K562 (cell line): ENCODE data around the gene AP3B2. TPM values are rescaled to one million over a fixed set of nuclear protein-coding genes. Genes with fewer than 3 reads are reported as not detected.

Experiments used
- ATAC-seq: fragments of 200-7000 bp; cut with Tn5 transposase; 3 replicates; pipeline ENCODE4 v1.9.1; 2020; ENCODE audit warnings: moderate library complexity
- BruUV-seq: library from RNA; stranded (reverse); fragments of 400-500 nt; replicated peaks from 2 replicates; lab custom pipeline; 2021; lab: Mats Ljungman, UMichigan
- CTCF ChIA-PET: fragments of 300-600 bp; formaldehyde crosslinking; extraction: SDS; loops from one replicate; lab custom pipeline; 2021; ENCODE audit warnings: low intra/inter-chr PET ratio; lab: Yijun Ruan, JAX
- POLR2A ChIA-PET: fragments of 300-600, 350-650 bp; sonication (Branson Sonifier 250); formaldehyde crosslinking; extraction: SDS; loops from one replicate; lab custom pipeline; 2021; ENCODE audit warnings: antibody characterized with exemption, inconsistent platforms; lab: Yijun Ruan, JAX
- DNase-seq, 4 experiments: peaks; one replicate each; pipeline versions ENCODE4 v3.0.0 to v3.0.0-alpha.2; 2011 to 2018; ENCODE audit warnings: low spot score in 3 of 4, mixed read lengths in 3 of 4; ENCODE audit errors: extremely low read depth in 1 of 4
- FAIRE-seq: peaks from 2 replicates; lab custom pipeline; 2011; peaks lifted over from hg19 to GRCh38; lab: Jason Lieb, UNC
- H2AFZ ChIP-seq: 2 replicates; pipeline ENCODE4 v1.6.0; 2011; ENCODE audit warnings: low read depth, low read length, control low read depth, inconsistent platforms
- H3K27ac ChIP-seq: fragments of 200-600 bp; 3 replicates; pipeline ENCODE4 v1.8.0; 2011; ENCODE audit warnings: low read depth, mild to moderate bottlenecking, control low read depth, inconsistent platforms, low read length, moderate library complexity, mixed read lengths; ENCODE audit errors: extremely low read depth
- H3K27me3 ChIP-seq, 2 experiments: fragments of 300-600 bp in 1 of 2; 2 replicates in 1 of 2; 3 replicates in 1 of 2; pipeline versions ENCODE4 v1.6.0 to v1.8.0; 2011; ENCODE audit warnings: inconsistent platforms in 2 of 2, low read length in 2 of 2, mild to moderate bottlenecking in 1 of 2, mixed read lengths in 1 of 2, moderate library complexity in 1 of 2; ENCODE audit not compliant: control insufficient read depth in 2 of 2, insufficient read depth in 2 of 2
- H3K36me3 ChIP-seq: fragments of 300-600 bp; 3 replicates; pipeline ENCODE4 v1.8.0; 2011; ENCODE audit warnings: mild to moderate bottlenecking, low read length, inconsistent platforms; ENCODE audit not compliant: control insufficient read depth, insufficient read depth
- H3K4me1 ChIP-seq, 2 experiments: fragments of 200-600 bp in 1 of 2; replicated peaks in 1 of 2; 2 replicates in 1 of 2; 3 replicates in 1 of 2; pipeline versions ENCODE4 v1.5.1 to v1.8.0; 2011; ENCODE audit warnings: inconsistent platforms in 2 of 2, low read length in 2 of 2, mild to moderate bottlenecking in 1 of 2, mixed read lengths in 1 of 2, moderate library complexity in 1 of 2; ENCODE audit not compliant: control insufficient read depth in 2 of 2, insufficient read depth in 2 of 2
- H3K4me2 ChIP-seq: 2 replicates; pipeline ENCODE4 v1.6.1; 2011; ENCODE audit warnings: low read length, control low read depth, inconsistent platforms, mixed read lengths; ENCODE audit not compliant: insufficient read depth
- H3K4me3 ChIP-seq: fragments of 200-600 bp; sonication (generic), shearing (Covaris generic); 2 replicates; pipeline ENCODE4 v1.5.1; 2016; ENCODE audit warnings: control low read depth, inconsistent platforms
- H3K79me2 ChIP-seq: fragments of 200-600 bp; 3 replicates; pipeline ENCODE4 v1.8.0; 2011; ENCODE audit warnings: low read length, inconsistent platforms; ENCODE audit not compliant: control insufficient read depth, insufficient read depth
- H3K9ac ChIP-seq, 2 experiments: 2 replicates each; pipeline versions ENCODE4 v1.6.0 to v1.6.1; 2011; ENCODE audit warnings: low read depth in 2 of 2, low read length in 2 of 2, control low read depth in 1 of 2, inconsistent platforms in 1 of 2, mild to moderate bottlenecking in 1 of 2, mixed read lengths in 1 of 2; ENCODE audit not compliant: insufficient read depth in 1 of 2
- H3K9me1 ChIP-seq: one replicate; pipeline ENCODE4 v1.6.0; 2011; ENCODE audit warnings: inconsistent platforms, mild to moderate bottlenecking, low read length, moderate library complexity; ENCODE audit not compliant: control insufficient read depth, insufficient read depth
- H3K9me3 ChIP-seq: replicated peaks from 2 replicates; pipeline ENCODE4 v1.5.1; 2011; ENCODE audit warnings: low read depth, low read length, inconsistent platforms; ENCODE audit not compliant: control insufficient read depth, insufficient read depth
- H4K20me1 ChIP-seq: replicated peaks from 2 replicates; pipeline ENCODE4 v1.6.1; 2011; ENCODE audit warnings: low read length, inconsistent platforms, mixed read lengths; ENCODE audit not compliant: control insufficient read depth, insufficient read depth
- AFF1 ChIP-seq, 2 experiments: fragments of 450-650 bp; IDR thresholded peaks; 2 replicates each; pipeline ENCODE4 v1.6.1; 2018; ENCODE audit warnings: mild to moderate bottlenecking in 2 of 2, low read depth in 1 of 2; ENCODE audit not compliant: partially characterized antibody in 2 of 2
- BACH1 ChIP-seq: fragments of 200-800 bp; sonication (Bioruptor generic); IDR thresholded peaks from 2 replicates; pipeline ENCODE4 v1.6.1; 2016; ENCODE audit warnings: missing genetic modification characterization, missing compliant biosample characterization
- IRF1 ChIP-seq: sonication (generic); formaldehyde crosslinking; IDR thresholded peaks from 2 replicates; pipeline ENCODE4 v1.8.0; 2022; ENCODE audit warnings: missing genetic modification reagents, mild to moderate bottlenecking, borderline replicate concordance
- POLR2H ChIP-seq: IDR thresholded peaks from 2 replicates; pipeline ENCODE4 v1.6.1; 2016; ENCODE audit warnings: missing genetic modification characterization, low read depth, mild to moderate bottlenecking, control low read depth, missing compliant biosample characterization, moderate library complexity
- RREB1 ChIP-seq: fragments of 250-450 bp; sonication (Bioruptor Pico); IDR thresholded peaks from 2 replicates; pipeline ENCODE4 v1.4.0; 2020
- SIN3A ChIP-seq, 2 experiments: fragments of 150-350 bp in 1 of 2; IDR thresholded peaks; 2 replicates each; pipeline ENCODE4 v1.6.1; 2011 to 2016; ENCODE audit warnings: borderline replicate concordance in 2 of 2, low read depth in 2 of 2, low read length in 2 of 2, mild to moderate bottlenecking in 2 of 2, moderate library complexity in 2 of 2; ENCODE audit not compliant: control insufficient read depth in 1 of 2
- SNAPC5 ChIP-seq: fragments of 250-450 bp; sonication (Bioruptor Pico); IDR thresholded peaks from 2 replicates; pipeline ENCODE4 v1.8.0; 2021; ENCODE audit warnings: moderate library complexity, mild to moderate bottlenecking, inconsistent platforms
- STAG1 ChIP-seq: sonication (generic); formaldehyde crosslinking; IDR thresholded peaks from 2 replicates; pipeline ENCODE4 v1.5.0; 2020; ENCODE audit warnings: missing genetic modification reagents, borderline replicate concordance
- XRCC4 ChIP-seq: IDR thresholded peaks from one replicate; pipeline ENCODE4 v1.6.1; 2011; ENCODE audit not compliant: insufficient read depth, insufficient read length; ENCODE audit errors: extremely low read depth
- ZNF224 ChIP-seq: sonication (generic); formaldehyde crosslinking; IDR thresholded peaks from 2 replicates; pipeline ENCODE4 v1.8.0; 2022; ENCODE audit warnings: mild to moderate bottlenecking, missing genetic modification reagents
- ZNF589 ChIP-seq: fragments of 200-800 bp; sonication (Bioruptor generic); IDR thresholded peaks from 2 replicates; pipeline ENCODE4 v1.6.1; 2016; ENCODE audit warnings: low read depth, missing genetic modification characterization, missing compliant biosample characterization
- WGBS: fragments of 100-300 bp; shearing (Covaris generic); methylation state at CpG from one replicate; pipeline ENCODE4 v1.1.6; 2016; ENCODE audit warnings: low coverage, mixed read lengths; ENCODE audit not compliant: insufficient coverage; ENCODE audit errors: missing lambda C conversion rate; 5-methylcytosine and 5-hydroxymethylcytosine counted together
- in situ Hi-C: fragments of 300-500 bp; cut with MboI; formaldehyde crosslinking; loops from 4 replicates; pipeline ENCODE4 v1.15.0; 2018; ENCODE audit warnings: inconsistent platforms, mixed read lengths
- intact Hi-C: fragments of 100-400 bp; cut with micrococcal nuclease; formaldehyde crosslinking; loops from 2 replicates; pipeline ENCODE4 v1.14.2; 2022
- polyA plus RNA-seq, 8 experiments: library from polyadenylated mRNA; depleted of rRNA in 4 of 8; stranded (reverse) in 5 of 8; unstranded in 3 of 8; fragments of >200 nt; fragmentation: Nextera tagmentation in 2 of 8; fragmentation: Illumina TruSeq in 1 of 8; extraction: Ambion mirVana in 2 of 8; extraction: Trizol in 1 of 8; gene quantifications; 2 replicates each; pipeline versions ENCODE4 v1.2.1 to v1.2.3, GENCODE V29; 2011 to 2014; ENCODE audit warnings: inconsistent platforms in 1 of 8, missing spikeins in 1 of 8
- total RNA-seq, 7 experiments: library from RNA; depleted of rRNA in 6 of 7; stranded (reverse); fragments of >200 nt in 6 of 7; fragmentation: Illumina TruSeq in 2 of 7; extraction: Trizol in 2 of 7; gene quantifications; 2 replicates each; pipeline versions ENCODE4 v1.2.1 to v1.2.3, GENCODE V29; 2011 to 2021; ENCODE audit warnings: low replicate concordance in 1 of 7

Gene AP3B2
- total and polyA plus RNA-seq, 9 of the 15 experiments (the other 6 are each of a cell fraction or from before 2014, with no cell fraction given), result 0.03 to 0.15 (median 0.10) TPM; not detected in 2

DNA sequence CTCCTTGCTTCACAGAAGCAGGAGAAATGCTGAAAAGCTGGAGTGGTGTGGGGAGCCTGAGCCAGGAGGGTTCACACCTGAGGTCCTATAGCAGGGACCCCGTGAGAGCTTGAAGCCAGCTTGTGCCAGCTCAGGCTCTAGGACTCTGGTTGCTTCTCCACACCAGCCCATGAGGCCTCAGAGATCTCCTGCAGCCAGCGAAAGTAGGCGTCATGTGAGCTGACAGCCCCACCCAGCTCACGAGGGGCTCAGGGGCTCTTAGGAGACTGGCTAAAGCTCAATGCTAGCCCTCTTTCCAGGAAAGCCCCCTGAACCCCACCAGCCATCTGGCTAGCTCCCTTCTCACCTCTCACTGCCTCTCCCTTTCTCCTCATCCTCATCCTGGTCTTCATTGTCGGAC is 45.7 kb downstream of the AP3B2 start:
- in situ Hi-C loops, result no loop called here
- peaks cover 17% of the 10 kb centered on the region for H4K20me1 ChIP-seq
- no peak overlapping the region for H3K4me2 ChIP-seq
- no peak overlapping the region for H3K9ac ChIP-seq
- DNase-seq, result no peak
- no peaks in the 10 kb centered on the region for H3K9me1 ChIP-seq
- H3K27ac ChIP-seq, result no peak overlapping the region
- peaks cover 30 to 79% of the 10 kb centered on the region in 2 experiments for H3K27me3 ChIP-seq
- 2% methylated on average over 5 of the region's 5 CpGs for WGBS
- H3K36me3 ChIP-seq, result no peaks in the 10 kb centered on the region
- no peak for ATAC-seq
- H3K79me2 ChIP-seq, result no peaks in the 10 kb centered on the region
- no peak overlapping the region for H3K4me3 ChIP-seq
- CTCF ChIA-PET, result no interaction called here
- no peak overlapping the region for H2AFZ ChIP-seq
- POLR2A ChIA-PET, result interaction anchor here (1.2 to 1.3 kb wide), 2 partner anchors 10 to 14 kb away, joined by 4 to 5 read pairs; no protein-coding TSS in a partner anchor
- intact Hi-C loops, result no loop called here
- BruUV-seq, result no TSS peak
- H3K9me3 ChIP-seq, result no peaks in the 10 kb centered on the region
- FAIRE-seq, result no peak
- no peaks in the 10 kb centered on the region; a peak in 1 of 5 replicates for H3K4me1 ChIP-seq
- TF ChIP-seq STAG1 (CRISPR knock-in tag) (no peak), BACH1 (tag) (no peak), SIN3A (IDR thresholded peaks at IDR 0.05; ENCODE audit: borderline replicate concordance in 2 of 2, control insufficient read depth in 1 of 2, low read depth in 2 of 2, low read length in 2 of 2) (no peak), ZNF589 (CRISPR knock-in tag) (no peak), AFF1 (IDR thresholded peaks at IDR 0.05; ENCODE audit: low read depth in 1 of 2, partially characterized antibody in 2 of 2) (no peak), POLR2H (tag) (no peak), IRF1 (no peak), RREB1 (CRISPR knock-in tag) (no peak), SNAPC5 (CRISPR knock-in tag) (no peak), ZNF224 (CRISPR knock-in tag) (no peak), XRCC4 (no peak)
